ENCODE results near the gene TMEM108.

- TF ChIP-seq CTCF (conservative IDR thresholded peaks at IDR 0.05; ENCODE audit: low read length): no peak
- TF ChIP-seq EZH2phosphoT487 (IDR thresholded peaks at IDR 0.05; ENCODE audit: borderline replicate concordance, low read depth, low read length): no peak
These were observed 363.4 kb downstream of the TMEM108 start for GRCh38 chr3:133401374-133402135.
